GM23338 (cell line): ENCODE measurements around the gene MRC2. TPM values are rescaled to one million over a fixed set of nuclear protein-coding genes. Genes with fewer than 3 reads are reported as not detected.

Experiments used
- ATAC-seq: fragments of 200-7000 bp; cut with Tn5 transposase; 3 replicates; pipeline ENCODE4 v1.9.1; 2020
- DNase-seq: peaks from one replicate; pipeline ENCODE4 v3.0.0-alpha.2; 2015; ENCODE audit warnings: low spot score
- H2AFZ ChIP-seq: fragments of 200-600 bp; sonication (generic); 2 replicates; pipeline ENCODE4 v1.8.0; 2016; ENCODE audit warnings: antibody characterized with exemption, mild to moderate bottlenecking, moderate library complexity
- H3F3A ChIP-seq: fragments of 200-600 bp; sonication (generic); replicated peaks from 2 replicates; pipeline ENCODE4 v1.8.0; 2017; ENCODE audit warnings: antibody characterized with exemption, mixed run types, low read depth
- H3K27ac ChIP-seq: fragments of 200-600 bp; sonication (generic); 2 replicates; pipeline ENCODE4 v1.6.1; 2016; ENCODE audit warnings: low read depth
- H3K27me3 ChIP-seq: fragments of 200-600 bp; sonication (generic); 2 replicates; pipeline ENCODE4 v1.8.0; 2016; ENCODE audit warnings: mild to moderate bottlenecking, mixed run types, moderate library complexity; ENCODE audit not compliant: insufficient read depth
- H3K36me3 ChIP-seq: fragments of 200-600 bp; sonication (generic); 2 replicates; pipeline ENCODE4 v1.8.0; 2016; ENCODE audit warnings: mild to moderate bottlenecking; ENCODE audit not compliant: insufficient read depth
- H3K4me1 ChIP-seq: fragments of 200-600 bp; sonication (generic); 2 replicates; pipeline ENCODE4 v1.8.0; 2016; ENCODE audit warnings: mild to moderate bottlenecking, moderate library complexity; ENCODE audit not compliant: insufficient read depth
- H3K4me2 ChIP-seq: fragments of 200-600 bp; sonication (generic); 2 replicates; pipeline ENCODE4 v1.7.1; 2017; ENCODE audit warnings: mixed run types
- H3K4me3 ChIP-seq: fragments of 200-600 bp; sonication (generic); 2 replicates; pipeline ENCODE4 v1.6.1; 2016; ENCODE audit warnings: mixed run types
- H3K79me2 ChIP-seq: fragments of 200-600 bp; sonication (generic); replicated peaks from 2 replicates; pipeline ENCODE4 v1.8.0; 2017; ENCODE audit warnings: mild to moderate bottlenecking; ENCODE audit not compliant: insufficient read depth
- H3K9me2 ChIP-seq: fragments of 200-600 bp; sonication (generic); 2 replicates; pipeline ENCODE4 v1.8.0; 2017; ENCODE audit not compliant: insufficient read depth
- H4K20me1 ChIP-seq: fragments of 200-600 bp; sonication (generic); replicated peaks from 2 replicates; pipeline ENCODE4 v1.8.0; 2017; ENCODE audit warnings: mild to moderate bottlenecking; ENCODE audit not compliant: insufficient read depth
- H3K27ac Mint-ChIP-seq: 2 replicates; pipeline ENCODE4 v1.8.0; 2020; ENCODE audit warnings: inconsistent platforms, mild to moderate bottlenecking, moderate library complexity, mixed read lengths
- H3K27me3 Mint-ChIP-seq: 3 replicates; pipeline ENCODE4 v1.8.0; 2022; ENCODE audit warnings: low read depth, mild to moderate bottlenecking, moderate library complexity, mixed read lengths, inconsistent platforms; ENCODE audit not compliant: insufficient read depth, poor library complexity
- H3K36me3 Mint-ChIP-seq: 3 replicates; pipeline ENCODE4 v1.8.0; 2021; ENCODE audit warnings: low read depth, mild to moderate bottlenecking, inconsistent platforms, moderate library complexity, mixed read lengths
- H3K4me1 Mint-ChIP-seq: 3 replicates; pipeline ENCODE4 v1.8.0; 2020; ENCODE audit warnings: mild to moderate bottlenecking, inconsistent platforms, mixed read lengths
- H3K4me3 Mint-ChIP-seq: 3 replicates; pipeline ENCODE4 v1.8.0; 2021; ENCODE audit warnings: moderate library complexity, mild to moderate bottlenecking, inconsistent platforms, mixed read lengths
- H3K9me3 Mint-ChIP-seq: 3 replicates; pipeline ENCODE4 v1.8.0; 2020; ENCODE audit warnings: moderate library complexity, mild to moderate bottlenecking, inconsistent platforms, mixed read lengths
- CTCF ChIP-seq, 2 experiments: fragments of 200-600 bp in 1 of 2; sonication (generic) in 1 of 2; conservative IDR thresholded peaks; 2 replicates each; pipeline versions ENCODE4 v1.5.1 to v1.6.1; 2016 to 2017; ENCODE audit warnings: antibody characterized with exemption in 2 of 2, low read depth in 2 of 2, mild to moderate bottlenecking in 2 of 2, moderate library complexity in 1 of 2
- ETS1 ChIP-seq: IDR thresholded peaks from 2 replicates; pipeline ENCODE4 v1.6.1; 2016; ENCODE audit warnings: antibody characterized with exemption
- EZH2 ChIP-seq: fragments of 200-600 bp; sonication (generic); IDR thresholded peaks from one replicate; pipeline ENCODE4 v1.8.0; 2017; ENCODE audit warnings: antibody characterized with exemption, mild to moderate bottlenecking, low read depth; ENCODE audit not compliant: unreplicated experiment
- ZNF462 ChIP-seq: fragments of 250-450 bp; sonication (Bioruptor Pico); IDR thresholded peaks from 2 replicates; pipeline ENCODE4 v1.5.0; 2020; ENCODE audit warnings: mild to moderate bottlenecking, moderate library complexity
- polyA plus RNA-seq: library from polyadenylated mRNA; unstranded; fragments of >200 nt; fragmentation: Nextera tagmentation; extraction: Ambion mirVana; gene quantifications from 2 replicates; pipeline ENCODE4 v1.2.1, GENCODE V29; 2016
- total RNA-seq: library from RNA; depleted of rRNA; stranded (reverse); fragments of >200 nt; shearing (Covaris generic); gene quantifications from 2 replicates; pipeline ENCODE4 v1.2.3, GENCODE V29; 2014

Gene MRC2
- total and polyA plus RNA-seq, 2 experiments from 2014 or later = 8.0 to 38.6 TPM

GRCh38 chr17:62720126-62720850 is 92.8 kb downstream of the MRC2 start:
- DNase-seq = peak; percentile 66
- Histone ChIP-seq H3K27me3 (no peaks in the 10 kb centered on the region), H2AFZ (peak overlapping the region; percentile 96), H3F3A (no peaks in the 10 kb centered on the region), H3K9me2 (no peaks in the 10 kb centered on the region), H3K27ac (no peak overlapping the region), H3K79me2 (no peaks in the 10 kb centered on the region), H4K20me1 (no peaks in the 10 kb centered on the region), H3K36me3 (no peaks in the 10 kb centered on the region), H3K4me1 (peaks cover 7% of the 10 kb centered on the region), H3K4me3 (no peak overlapping the region), H3K4me2 (peak overlapping the region; percentile 27; the same call in 1 of the 2 replicates)
- Mint-ChIP-seq H3K27me3 (peaks cover 3% of the 10 kb centered on the region), H3K9me3 (no peaks in the 10 kb centered on the region), H3K36me3 (no peaks in the 10 kb centered on the region), H3K4me3 (no peak overlapping the region), H3K27ac (no peak overlapping the region), H3K4me1 (peaks cover 26% of the 10 kb centered on the region)
- peak; percentile 53 for ATAC-seq
- no peak for TF ChIP-seq ZNF462 (CRISPR knock-in tag)
- TF ChIP-seq EZH2 = no peak
- peak; percentile 29 to 54 for TF ChIP-seq CTCF (conservative IDR thresholded peaks at IDR 0.05; ENCODE audit: low read depth in 2 of 2)
- TF ChIP-seq ETS1 = no peak
